ENCODE results near the gene SUDS3.

Gene SUDS3

DNA sequence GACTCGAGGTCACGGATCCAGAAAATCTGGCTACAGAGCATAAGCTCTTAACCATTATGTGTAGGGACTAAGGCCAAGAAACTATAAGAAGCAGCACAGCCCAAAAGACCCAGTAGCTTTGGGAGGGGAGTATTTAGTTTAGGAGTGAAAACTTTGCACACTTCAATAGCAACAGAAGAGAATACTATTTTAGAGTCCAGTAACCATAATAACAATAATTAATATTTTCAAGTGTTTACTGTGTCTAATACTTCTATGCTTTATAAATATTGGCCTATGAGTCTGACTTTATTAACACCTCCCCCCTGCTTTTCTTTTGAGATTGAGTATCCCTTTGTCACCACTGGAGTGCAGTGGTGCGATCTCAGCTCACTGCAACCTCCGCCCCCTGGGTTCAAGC lies 82.8 kb downstream of the SUDS3 start:
- DNase-seq = no peak

DNA sequence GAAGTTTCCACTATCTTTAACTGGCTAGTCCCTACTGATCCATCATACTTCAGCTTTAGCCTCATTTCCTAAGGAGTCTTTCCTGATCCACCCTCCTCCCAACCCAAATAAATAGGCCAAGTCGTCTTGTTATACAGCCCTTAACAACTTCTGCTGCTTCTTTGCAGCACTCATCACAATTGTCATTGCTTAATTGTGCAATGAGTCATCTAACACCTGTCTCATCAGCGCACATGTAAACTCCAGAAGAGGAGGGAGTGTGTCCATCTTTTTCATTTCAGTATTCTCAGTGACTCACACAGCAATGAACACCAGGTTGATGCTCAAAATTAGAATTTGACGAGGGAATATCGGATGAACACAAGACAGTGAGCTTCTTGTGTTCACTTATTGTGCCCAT lies 87.3 kb downstream of the SUDS3 start:
- no peak for DNase-seq

DNA sequence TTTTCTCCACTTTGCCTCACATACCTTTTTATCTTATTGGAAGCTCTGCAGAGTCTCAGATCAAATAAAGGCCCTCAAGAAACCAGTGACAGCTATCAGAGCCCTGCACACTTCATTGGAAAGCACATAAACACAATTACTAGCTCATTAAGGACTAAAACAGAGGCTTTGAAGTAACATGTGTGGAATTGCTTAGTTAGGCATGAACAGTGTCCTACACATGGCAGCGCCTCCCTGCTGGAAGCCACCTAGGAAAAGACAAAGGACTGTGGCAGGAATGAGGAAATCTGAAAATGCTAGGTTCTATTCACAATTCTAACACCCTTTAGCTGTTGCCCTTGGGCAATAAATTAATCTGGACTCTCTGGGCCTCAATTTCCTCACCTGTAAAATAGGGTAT lies 89.4 kb downstream of the SUDS3 start:
- no peak for DNase-seq

Measured in GF-D8 (cell line).